K562 (cell line): ENCODE results near the gene FANCC. TPM values are rescaled to one million over a fixed set of nuclear protein-coding genes. Genes with fewer than 3 reads are reported as not detected.

ENCODE experiments used
- ATAC-seq: fragments of 200-7000 bp; cut with Tn5 transposase; 3 replicates; pipeline ENCODE4 v1.9.1; 2020; ENCODE audit warnings: moderate library complexity
- BruUV-seq: library from RNA; stranded (reverse); fragments of 400-500 nt; replicated peaks from 2 replicates; lab custom pipeline; 2021; lab: Mats Ljungman, UMichigan
- CTCF ChIA-PET: fragments of 300-600 bp; formaldehyde crosslinking; extraction: SDS; loops from one replicate; lab custom pipeline; 2021; ENCODE audit warnings: low intra/inter-chr PET ratio; lab: Yijun Ruan, JAX
- POLR2A ChIA-PET: fragments of 300-600, 350-650 bp; sonication (Branson Sonifier 250); formaldehyde crosslinking; extraction: SDS; loops from one replicate; lab custom pipeline; 2021; ENCODE audit warnings: antibody characterized with exemption, inconsistent platforms; lab: Yijun Ruan, JAX
- DNase-seq, 4 experiments: peaks; one replicate each; pipeline versions ENCODE4 v3.0.0 to v3.0.0-alpha.2; 2011 to 2018; ENCODE audit warnings: low spot score in 3 of 4, mixed read lengths in 3 of 4; ENCODE audit errors: extremely low read depth in 1 of 4
- FAIRE-seq: peaks from 2 replicates; lab custom pipeline; 2011; peaks lifted over from hg19 to GRCh38; lab: Jason Lieb, UNC
- H2AFZ ChIP-seq: 2 replicates; pipeline ENCODE4 v1.6.0; 2011; ENCODE audit warnings: low read depth, low read length, control low read depth, inconsistent platforms
- H3K27ac ChIP-seq: fragments of 200-600 bp; 3 replicates; pipeline ENCODE4 v1.8.0; 2011; ENCODE audit warnings: low read depth, mild to moderate bottlenecking, control low read depth, inconsistent platforms, low read length, moderate library complexity, mixed read lengths; ENCODE audit errors: extremely low read depth
- H3K27me3 ChIP-seq, 2 experiments: fragments of 300-600 bp in 1 of 2; 2 replicates in 1 of 2; 3 replicates in 1 of 2; pipeline versions ENCODE4 v1.6.0 to v1.8.0; 2011; ENCODE audit warnings: inconsistent platforms in 2 of 2, low read length in 2 of 2, mild to moderate bottlenecking in 1 of 2, mixed read lengths in 1 of 2, moderate library complexity in 1 of 2; ENCODE audit not compliant: control insufficient read depth in 2 of 2, insufficient read depth in 2 of 2
- H3K36me3 ChIP-seq: fragments of 300-600 bp; 3 replicates; pipeline ENCODE4 v1.8.0; 2011; ENCODE audit warnings: mild to moderate bottlenecking, low read length, inconsistent platforms; ENCODE audit not compliant: control insufficient read depth, insufficient read depth
- H3K4me1 ChIP-seq, 2 experiments: fragments of 200-600 bp in 1 of 2; replicated peaks in 1 of 2; 2 replicates in 1 of 2; 3 replicates in 1 of 2; pipeline versions ENCODE4 v1.5.1 to v1.8.0; 2011; ENCODE audit warnings: inconsistent platforms in 2 of 2, low read length in 2 of 2, mild to moderate bottlenecking in 1 of 2, mixed read lengths in 1 of 2, moderate library complexity in 1 of 2; ENCODE audit not compliant: control insufficient read depth in 2 of 2, insufficient read depth in 2 of 2
- H3K4me2 ChIP-seq: 2 replicates; pipeline ENCODE4 v1.6.1; 2011; ENCODE audit warnings: low read length, control low read depth, inconsistent platforms, mixed read lengths; ENCODE audit not compliant: insufficient read depth
- H3K4me3 ChIP-seq: fragments of 200-600 bp; sonication (generic), shearing (Covaris generic); 2 replicates; pipeline ENCODE4 v1.5.1; 2016; ENCODE audit warnings: control low read depth, inconsistent platforms
- H3K79me2 ChIP-seq: fragments of 200-600 bp; 3 replicates; pipeline ENCODE4 v1.8.0; 2011; ENCODE audit warnings: low read length, inconsistent platforms; ENCODE audit not compliant: control insufficient read depth, insufficient read depth
- H3K9ac ChIP-seq, 2 experiments: 2 replicates each; pipeline versions ENCODE4 v1.6.0 to v1.6.1; 2011; ENCODE audit warnings: low read depth in 2 of 2, low read length in 2 of 2, control low read depth in 1 of 2, inconsistent platforms in 1 of 2, mild to moderate bottlenecking in 1 of 2, mixed read lengths in 1 of 2; ENCODE audit not compliant: insufficient read depth in 1 of 2
- H3K9me1 ChIP-seq: one replicate; pipeline ENCODE4 v1.6.0; 2011; ENCODE audit warnings: inconsistent platforms, mild to moderate bottlenecking, low read length, moderate library complexity; ENCODE audit not compliant: control insufficient read depth, insufficient read depth
- H3K9me3 ChIP-seq: replicated peaks from 2 replicates; pipeline ENCODE4 v1.5.1; 2011; ENCODE audit warnings: low read depth, low read length, inconsistent platforms; ENCODE audit not compliant: control insufficient read depth, insufficient read depth
- H4K20me1 ChIP-seq: replicated peaks from 2 replicates; pipeline ENCODE4 v1.6.1; 2011; ENCODE audit warnings: low read length, inconsistent platforms, mixed read lengths; ENCODE audit not compliant: control insufficient read depth, insufficient read depth
- CHCHD3 ChIP-seq: fragments of 250-450 bp; sonication (Bioruptor Pico); IDR thresholded peaks from 2 replicates; pipeline ENCODE4 v2.1.2; 2022; ENCODE audit warnings: mild to moderate bottlenecking
- HNRNPH1 ChIP-seq: fragments of 200-400 bp; formaldehyde crosslinking; optimal IDR thresholded peaks from 2 replicates; pipeline ENCODE3; 2017; ENCODE audit warnings: low read depth, mild to moderate bottlenecking, low read length, moderate library complexity
- RNF2 ChIP-seq: sonication (generic); IDR thresholded peaks from 2 replicates; pipeline ENCODE4 v1.6.1; 2016
- ZNF274 ChIP-seq: IDR thresholded peaks from 2 replicates; pipeline ENCODE4 v1.6.1; 2011; ENCODE audit warnings: low read depth, mild to moderate bottlenecking, low read length, moderate library complexity, borderline replicate concordance
- ZNF445 ChIP-seq: fragments of 250-450 bp; sonication (Bioruptor Pico); IDR thresholded peaks from 2 replicates; pipeline ENCODE4 v1.4.0; 2020; ENCODE audit warnings: low read depth, mild to moderate bottlenecking, moderate library complexity
- ZNF717 ChIP-seq: fragments of 250-450 bp; sonication (Bioruptor Pico); IDR thresholded peaks from 2 replicates; pipeline ENCODE4 v1.5.0; 2021
- WGBS: fragments of 100-300 bp; shearing (Covaris generic); methylation state at CpG from one replicate; pipeline ENCODE4 v1.1.6; 2016; ENCODE audit warnings: low coverage, mixed read lengths; ENCODE audit not compliant: insufficient coverage; ENCODE audit errors: missing lambda C conversion rate; 5-methylcytosine and 5-hydroxymethylcytosine counted together
- in situ Hi-C: fragments of 300-500 bp; cut with MboI; formaldehyde crosslinking; loops from 4 replicates; pipeline ENCODE4 v1.15.0; 2018; ENCODE audit warnings: inconsistent platforms, mixed read lengths
- intact Hi-C: fragments of 100-400 bp; cut with micrococcal nuclease; formaldehyde crosslinking; loops from 2 replicates; pipeline ENCODE4 v1.14.2; 2022
- polyA plus RNA-seq, 8 experiments: library from polyadenylated mRNA; depleted of rRNA in 4 of 8; stranded (reverse) in 5 of 8; unstranded in 3 of 8; fragments of >200 nt; fragmentation: Nextera tagmentation in 2 of 8; fragmentation: Illumina TruSeq in 1 of 8; extraction: Ambion mirVana in 2 of 8; extraction: Trizol in 1 of 8; gene quantifications; 2 replicates each; pipeline versions ENCODE4 v1.2.1 to v1.2.3, GENCODE V29; 2011 to 2014; ENCODE audit warnings: inconsistent platforms in 1 of 8, missing spikeins in 1 of 8
- total RNA-seq, 7 experiments: library from RNA; depleted of rRNA in 6 of 7; stranded (reverse); fragments of >200 nt in 6 of 7; fragmentation: Illumina TruSeq in 2 of 7; extraction: Trizol in 2 of 7; gene quantifications; 2 replicates each; pipeline versions ENCODE4 v1.2.1 to v1.2.3, GENCODE V29; 2011 to 2021; ENCODE audit warnings: low replicate concordance in 1 of 7
- TF ChIP-seq, protein P1 (sequence below): fragments of 250-450 bp; sonication (Bioruptor Pico); IDR thresholded peaks from 2 replicates; pipeline ENCODE4 v1.8.0; 2021; ENCODE audit warnings: moderate library complexity, mild to moderate bottlenecking, inconsistent platforms
- TF ChIP-seq, protein P2 (sequence below): fragments of 450-650 bp; formaldehyde crosslinking; IDR thresholded peaks from 2 replicates; pipeline ENCODE4 v1.4.0; 2022; ENCODE audit warnings: missing genetic modification characterization
- TF ChIP-seq, protein P3 (sequence below): fragments of 450-650 bp; formaldehyde crosslinking; IDR thresholded peaks from 2 replicates; pipeline ENCODE4 v1.4.0; 2020; ENCODE audit warnings: mild to moderate bottlenecking, moderate library complexity

Gene FANCC
- total and polyA plus RNA-seq, 9 of the 15 experiments (the other 6 are each of a cell fraction or from before 2014, with no cell fraction given), result 4.6 to 18.4 (median 14.2) TPM

DNA sequence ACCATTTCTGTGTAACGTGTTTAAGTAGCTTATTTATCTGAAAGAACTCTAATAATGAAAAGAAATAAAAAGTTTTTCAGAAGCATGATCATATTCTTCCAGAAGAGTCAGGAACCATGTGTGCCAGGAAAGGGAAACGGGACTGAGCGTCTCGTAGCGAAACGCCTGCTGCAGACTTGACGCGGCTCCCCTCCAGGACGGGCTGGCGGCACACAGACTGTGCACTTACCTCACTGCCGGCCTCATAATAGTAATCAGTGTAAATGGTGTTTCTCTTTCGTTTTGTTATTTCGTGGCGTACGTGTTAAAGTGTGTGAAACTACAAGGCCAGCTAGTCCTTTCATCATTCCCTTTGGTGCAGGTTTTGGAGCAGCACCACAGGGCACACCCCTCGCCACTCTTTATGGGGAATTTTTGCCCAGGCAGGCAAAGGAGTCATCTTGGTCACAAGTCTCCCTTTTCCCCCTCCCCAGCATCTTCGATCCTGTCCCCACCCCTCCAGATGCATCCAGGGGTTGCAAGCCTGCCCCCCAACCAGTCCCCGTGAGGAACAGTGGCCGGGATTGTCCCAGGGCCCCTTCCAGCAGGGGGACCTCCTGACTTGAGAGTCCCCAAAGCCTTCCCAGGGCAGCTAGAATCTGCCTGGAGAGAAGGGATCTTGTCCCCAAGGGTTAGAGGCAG is 233.1 kb downstream of the FANCC start:
- H3K4me3 ChIP-seq, result no peak overlapping the region
- TF ChIP-seq ZNF445 (CRISPR knock-in tag), result no peak
- TF ChIP-seq, protein P1, sequence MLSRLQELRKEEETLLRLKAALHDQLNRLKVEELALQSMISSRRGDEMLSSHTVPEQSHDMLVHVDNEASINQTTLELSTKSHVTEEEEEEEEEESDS, result no peak
- no peak for TF ChIP-seq ZNF717
- TF ChIP-seq ZNF274, result no peak
- no peak for TF ChIP-seq CHCHD3 (CRISPR knock-in tag)
- TF ChIP-seq, protein P2, sequence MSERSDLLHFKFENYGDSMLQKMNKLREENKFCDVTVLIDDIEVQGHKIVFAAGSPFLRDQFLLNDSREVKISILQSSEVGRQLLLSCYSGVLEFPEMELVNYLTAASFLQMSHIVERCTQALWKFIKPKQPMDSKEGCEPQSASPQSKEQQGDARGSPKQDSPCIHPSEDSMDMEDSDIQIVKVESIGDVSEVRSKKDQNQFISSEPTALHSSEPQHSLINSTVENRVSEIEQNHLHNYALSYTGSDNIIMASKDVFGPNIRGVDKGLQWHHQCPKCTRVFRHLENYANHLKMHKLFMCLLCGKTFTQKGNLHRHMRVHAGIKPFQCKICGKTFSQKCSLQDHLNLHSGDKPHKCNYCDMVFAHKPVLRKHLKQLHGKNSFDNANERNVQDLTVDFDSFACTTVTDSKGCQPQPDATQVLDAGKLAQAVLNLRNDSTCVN (CRISPR knock-in tag), result no peak
- no peak for TF ChIP-seq HNRNPH1
- no peak for TF ChIP-seq RNF2
- TF ChIP-seq, protein P3, sequence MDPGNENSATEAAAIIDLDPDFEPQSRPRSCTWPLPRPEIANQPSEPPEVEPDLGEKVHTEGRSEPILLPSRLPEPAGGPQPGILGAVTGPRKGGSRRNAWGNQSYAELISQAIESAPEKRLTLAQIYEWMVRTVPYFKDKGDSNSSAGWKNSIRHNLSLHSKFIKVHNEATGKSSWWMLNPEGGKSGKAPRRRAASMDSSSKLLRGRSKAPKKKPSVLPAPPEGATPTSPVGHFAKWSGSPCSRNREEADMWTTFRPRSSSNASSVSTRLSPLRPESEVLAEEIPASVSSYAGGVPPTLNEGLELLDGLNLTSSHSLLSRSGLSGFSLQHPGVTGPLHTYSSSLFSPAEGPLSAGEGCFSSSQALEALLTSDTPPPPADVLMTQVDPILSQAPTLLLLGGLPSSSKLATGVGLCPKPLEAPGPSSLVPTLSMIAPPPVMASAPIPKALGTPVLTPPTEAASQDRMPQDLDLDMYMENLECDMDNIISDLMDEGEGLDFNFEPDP (CRISPR knock-in tag), result no peak
- peaks cover 17% of the 10 kb centered on the region; the same call in 2 of the 3 replicates for H3K36me3 ChIP-seq
- no peak overlapping the region for H3K4me2 ChIP-seq
- H3K27ac ChIP-seq, result no peak overlapping the region
- no peaks in the 10 kb centered on the region for H3K9me1 ChIP-seq
- H3K9me3 ChIP-seq, result no peaks in the 10 kb centered on the region
- DNase-seq, result no peak
- in situ Hi-C loops, result loop anchor here (10.0 kb wide), 1 partner anchor 300 kb away; no protein-coding TSS in a partner anchor
- CTCF ChIA-PET, result no interaction called here
- no peaks in the 10 kb centered on the region for H4K20me1 ChIP-seq
- intact Hi-C loops, result no loop called here
- H3K79me2 ChIP-seq, result no peaks in the 10 kb centered on the region
- BruUV-seq, result no TSS peak
- H2AFZ ChIP-seq, result no peak overlapping the region
- FAIRE-seq, result no peak
- 81% methylated on average over 16 of the region's 19 CpGs for WGBS
- H3K9ac ChIP-seq, result no peak overlapping the region
- H3K27me3 ChIP-seq, result no peaks in the 10 kb centered on the region
- ATAC-seq, result no peak
- POLR2A ChIA-PET, result no interaction called here
- peaks cover 0 to 19% of the 10 kb centered on the region in 2 experiments; a peak in 2 of 5 replicates for H3K4me1 ChIP-seq
